HG02938 (cell line): ENCODE data around the gene TRIM59.
A peak's percentile ranks its signal among the peaks of the same experiment; 100 is the strongest.

Experiments used
- ATAC-seq: cut with Tn5 transposase; IDR thresholded peaks from one replicate; pipeline ENCODE4 v1.9.1; 2021; ENCODE audit warnings: mild to moderate bottlenecking, moderate library complexity; ENCODE audit not compliant: unreplicated experiment

The TRIM59 gene

GRCh38 chr3:160449636-160450598 is at the start of gene TRIM59:
TRIM59 (minus strand) TSS chr3:160449786; CDS start chr3:160439183, 10,603 bp downstream.
- peak; percentile 93 for ATAC-seq

GRCh38 chr3:160498202-160498601 is 48.6 kb upstream of the TRIM59 start:
- ATAC-seq, result no peak

GRCh38 chr3:160490166-160490565 is 40.6 kb upstream of the TRIM59 start:
- no peak for ATAC-seq

- ATAC-seq, result no peak
Measured at GRCh38 chr3:160486459-160486869, 36.9 kb upstream of the TRIM59 start.

- ATAC-seq, result no peak
Measured at GRCh38 chr3:160482796-160483195, 33.2 kb upstream of the TRIM59 start.

- no peak for ATAC-seq
Measured at GRCh38 chr3:160481856-160482255, 32.3 kb upstream of the TRIM59 start.

GRCh38 chr3:160480931-160481330 is 31.3 kb upstream of the TRIM59 start:
- ATAC-seq, result no peak

GRCh38 chr3:160479376-160479775 is 29.8 kb upstream of the TRIM59 start:
- no peak for ATAC-seq

GRCh38 chr3:160478338-160478737 is 28.8 kb upstream of the TRIM59 start:
- ATAC-seq, result no peak

GRCh38 chr3:160477750-160478149 is 28.2 kb upstream of the TRIM59 start:
- ATAC-seq, result no peak

- no peak for ATAC-seq
Measured at GRCh38 chr3:160475884-160476283, 26.3 kb upstream of the TRIM59 start.

GRCh38 chr3:160475153-160475552 is 25.6 kb upstream of the TRIM59 start:
- no peak for ATAC-seq

- ATAC-seq, result no peak
Measured at GRCh38 chr3:160474416-160474838, 24.8 kb upstream of the TRIM59 start.

GRCh38 chr3:160473978-160474377 is 24.4 kb upstream of the TRIM59 start:
- ATAC-seq, result no peak

GRCh38 chr3:160473221-160473620 is 23.6 kb upstream of the TRIM59 start:
- ATAC-seq, result no peak

GRCh38 chr3:160472344-160472743 is 22.8 kb upstream of the TRIM59 start:
- no peak for ATAC-seq

GRCh38 chr3:160471892-160472291 is 22.3 kb upstream of the TRIM59 start:
- ATAC-seq, result no peak

GRCh38 chr3:160470181-160470580 is 20.6 kb upstream of the TRIM59 start:
- ATAC-seq, result no peak

GRCh38 chr3:160464971-160465370 is 15.4 kb upstream of the TRIM59 start:
- no peak for ATAC-seq

- ATAC-seq, result no peak
Measured at GRCh38 chr3:160464321-160464720, 14.7 kb upstream of the TRIM59 start.

- no peak for ATAC-seq
Measured at GRCh38 chr3:160460033-160460432, 10.4 kb upstream of the TRIM59 start.

GRCh38 chr3:160459450-160459970 is 9.9 kb upstream of the TRIM59 start:
- no peak for ATAC-seq
